Naive thymus-derived CD4-positive, alpha-beta T cell (primary cell): ENCODE data around the gene BUD13. TPM values are rescaled to one million over a fixed set of nuclear protein-coding genes. Genes with fewer than 3 reads are reported as not detected.

Experiments used
- ATAC-seq: fragments of 150-1000 bp; cut with Tn5 transposase; 2 replicates; pipeline ENCODE4 v1.10.0; 2021; ENCODE audit warnings: mild to moderate bottlenecking, moderate library complexity
- CTCF ChIA-PET: fragments of 350-600 bp; sonication (Branson Sonifier 250); formaldehyde crosslinking; loops from one replicate; lab custom pipeline; 2021; ENCODE audit warnings: antibody characterized with exemption; lab: Charles Lee
- POLR2A ChIA-PET: fragments of 350-600 bp; sonication (Branson Sonifier 250); formaldehyde crosslinking; loops from one replicate; lab custom pipeline; 2021; ENCODE audit warnings: antibody characterized with exemption, inconsistent platforms; lab: Charles Lee
- DNase-seq, 9 donors: peaks; one replicate each; pipeline versions ENCODE4 v3.0.0 to v3.0.0-alpha.2; 2020 to 2022; ENCODE audit warnings: mixed read lengths in 1 of 9
- H3K27ac ChIP-seq: one replicate; pipeline ENCODE4 v1.7.0; 2013; ENCODE audit warnings: mild to moderate bottlenecking, low read depth, low read length, moderate library complexity
- H3K27me3 ChIP-seq, 2 donors: one replicate each; pipeline ENCODE4 v1.7.0; 2013; ENCODE audit warnings: low read length in 2 of 2, mild to moderate bottlenecking in 2 of 2, moderate library complexity in 2 of 2; ENCODE audit not compliant: control insufficient read depth in 2 of 2, insufficient read depth in 2 of 2
- H3K36me3 ChIP-seq, 3 experiments: 1 replicate in 2 of 3; 2 replicates in 1 of 3; pipeline ENCODE4 v1.7.0; 2013; ENCODE audit warnings: low read length in 3 of 3, mild to moderate bottlenecking in 3 of 3, moderate library complexity in 1 of 3; ENCODE audit not compliant: insufficient read depth in 3 of 3, control insufficient read depth in 2 of 3
- H3K4me1 ChIP-seq, 2 donors: one replicate each; pipeline ENCODE4 v1.7.0; 2013; ENCODE audit warnings: low read length in 2 of 2, mild to moderate bottlenecking in 2 of 2, moderate library complexity in 1 of 2; ENCODE audit not compliant: control insufficient read depth in 2 of 2, insufficient read depth in 2 of 2
- H3K4me3 ChIP-seq: 2 replicates; pipeline ENCODE4 v1.7.0; 2013; ENCODE audit warnings: mild to moderate bottlenecking, low read length
- H3K9me3 ChIP-seq, 3 experiments: 1 replicate in 2 of 3; 2 replicates in 1 of 3; pipeline ENCODE4 v1.7.0; 2013; ENCODE audit warnings: low read length in 3 of 3; ENCODE audit not compliant: control insufficient read depth in 2 of 3
- H3K27ac Mint-ChIP-seq, 9 donors: one replicate each; pipeline ENCODE4 v1.8.0; 2020 to 2022; ENCODE audit warnings: mixed read lengths in 9 of 9, mild to moderate bottlenecking in 8 of 9, moderate library complexity in 5 of 9, inconsistent platforms in 2 of 9
- H3K27me3 Mint-ChIP-seq, 5 donors: one replicate each; pipeline ENCODE4 v1.8.0; 2021 to 2022; ENCODE audit warnings: mixed read lengths in 5 of 5, mild to moderate bottlenecking in 1 of 5
- H3K36me3 Mint-ChIP-seq, 5 donors: one replicate each; pipeline ENCODE4 v1.8.0; 2020 to 2022; ENCODE audit warnings: mixed read lengths in 5 of 5, mild to moderate bottlenecking in 3 of 5, inconsistent platforms in 1 of 5
- H3K4me1 Mint-ChIP-seq, 7 donors: one replicate each; pipeline ENCODE4 v1.8.0; 2020 to 2022; ENCODE audit warnings: mixed read lengths in 7 of 7, mild to moderate bottlenecking in 3 of 7, inconsistent platforms in 1 of 7
- H3K4me3 Mint-ChIP-seq, 10 donors: one replicate each; pipeline ENCODE4 v1.8.0; 2020 to 2022; ENCODE audit warnings: mild to moderate bottlenecking in 10 of 10, mixed read lengths in 10 of 10, moderate library complexity in 6 of 10, inconsistent platforms in 2 of 10
- H3K9me3 Mint-ChIP-seq, 11 donors: one replicate each; pipeline ENCODE4 v1.8.0; 2020 to 2022; ENCODE audit warnings: mixed read lengths in 11 of 11, mild to moderate bottlenecking in 4 of 11, inconsistent platforms in 1 of 11, moderate library complexity in 1 of 11
- intact Hi-C, 2 donors: fragments of 100-400 bp; cut with micrococcal nuclease; formaldehyde crosslinking; loops; one replicate each; pipeline ENCODE4 v1.15.1; 2023
- polyA plus RNA-seq, 2 donors: library from polyadenylated mRNA; unstranded; fragments of 300-500 nt; fragmentation: Illumina TruSeq; gene quantifications; one replicate each; pipeline ENCODE4 v1.2.3, GENCODE V29; 2021
- total RNA-seq, 6 experiments: library from RNA in 5 of 6; stranded (reverse) in 5 of 6; gene quantifications; 1 replicate in 5 of 6; 2 replicates in 1 of 6; pipeline ENCODE4 v1.2.3 and lab custom pipeline; 2021 to 2026

Gene BUD13
- total and polyA plus RNA-seq, 7 experiments from 2014 or later: 9.4 to 32.0 (median 20.3) TPM

DNA sequence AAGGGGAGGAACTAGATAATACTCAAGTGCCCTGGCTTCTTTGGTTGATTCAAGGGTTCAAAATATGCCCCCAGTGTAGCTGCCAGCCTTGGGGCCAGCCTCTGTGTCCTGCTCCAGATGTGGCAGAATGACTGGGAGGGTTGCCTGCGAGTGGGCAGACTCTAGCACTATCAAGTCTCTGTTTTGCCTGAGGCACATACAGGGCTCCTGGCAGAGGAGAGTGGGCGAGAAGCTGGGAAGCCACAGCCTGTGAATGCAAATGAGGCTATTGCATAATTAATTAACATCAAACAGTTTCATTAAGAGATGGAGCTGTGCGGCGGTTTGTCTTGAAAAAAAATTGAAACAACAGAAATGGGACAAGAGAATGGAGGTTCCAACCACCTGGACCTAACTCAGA, 50.8 kb downstream of the BUD13 start:
- DNase-seq: no peak
- Mint-ChIP-seq H3K27ac (no peak overlapping the region), H3K4me3 (no peak overlapping the region), H3K27me3 (peaks cover 0 to 9% (median 3%) of the 10 kb centered on the region in 5 donors), H3K4me1 (no peaks in the 10 kb centered on the region), H3K9me3 (no peaks in the 10 kb centered on the region), H3K36me3 (no peaks in the 10 kb centered on the region)
- no peaks in the 10 kb centered on the region for H3K4me1 ChIP-seq
- H3K36me3 ChIP-seq: no peaks in the 10 kb centered on the region
- intact Hi-C loops: no loop called here
- no peak overlapping the region for H3K27ac ChIP-seq
- no peak overlapping the region for H3K4me3 ChIP-seq
- ChIA-PET POLR2A (no interaction called here), CTCF (no interaction called here)
- no peak for ATAC-seq
- no peaks in the 10 kb centered on the region for H3K27me3 ChIP-seq
- H3K9me3 ChIP-seq: no peaks in the 10 kb centered on the region

DNA sequence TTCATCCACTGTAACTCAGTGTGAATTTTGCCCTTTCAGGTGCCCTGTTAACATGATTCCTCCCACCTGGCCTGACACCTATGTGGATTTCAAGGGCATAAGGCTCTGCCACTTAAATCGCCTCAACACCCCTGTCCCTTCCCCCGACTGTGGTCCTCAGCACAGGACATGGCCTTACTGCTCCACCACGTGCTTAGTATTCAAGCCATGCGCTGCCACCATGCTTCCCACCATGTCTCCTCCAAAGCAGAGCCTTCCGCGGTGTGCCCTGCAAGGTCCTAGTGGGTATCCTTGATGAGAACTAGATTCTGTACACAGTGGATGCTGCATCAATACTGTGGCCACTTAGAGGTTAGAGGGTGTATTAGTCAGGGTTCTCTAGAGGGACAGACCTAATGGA, 51.9 kb downstream of the BUD13 start:
- H3K27me3 Mint-ChIP-seq: peaks cover 0 to 3% (median 0%) of the 10 kb centered on the region in 5 donors
- CTCF ChIA-PET: no interaction called here
- ATAC-seq: no peak

DNA sequence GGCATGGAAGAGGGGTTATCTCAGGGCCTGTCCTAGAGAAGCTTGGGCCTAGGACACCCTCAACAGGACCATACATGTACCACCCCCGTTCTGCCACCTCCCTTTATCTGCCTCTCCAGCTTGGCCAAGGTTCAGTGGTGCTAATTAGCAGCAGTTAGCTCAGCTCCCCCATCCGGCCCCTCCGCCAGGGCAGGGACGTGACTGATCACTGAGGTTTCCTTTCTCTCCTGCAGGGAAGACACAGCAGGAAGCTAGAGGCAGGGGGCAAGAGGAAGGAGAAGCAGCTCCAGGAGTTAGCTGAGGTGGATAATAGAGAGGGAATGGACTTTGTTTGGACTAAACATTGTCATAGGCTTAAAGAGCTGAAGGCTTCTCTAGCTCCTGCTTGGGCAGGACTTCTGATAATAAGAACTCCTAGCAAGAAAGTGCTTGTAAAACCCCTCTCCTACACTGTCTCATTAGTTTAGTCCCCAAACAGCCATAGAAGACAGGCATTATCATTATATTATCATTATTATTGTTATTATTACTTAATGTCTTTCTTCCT, 53.8 kb downstream of the BUD13 start:
- ChIA-PET POLR2A (no interaction called here), CTCF (no interaction called here)
- H3K36me3 ChIP-seq: no peaks in the 10 kb centered on the region
- no peak overlapping the region for H3K4me3 Mint-ChIP-seq
- H3K36me3 Mint-ChIP-seq: no peaks in the 10 kb centered on the region
- DNase-seq (no peak), ATAC-seq (no peak)
- peaks cover 0 to 10% (median 0%) of the 10 kb centered on the region in 5 donors for H3K27me3 Mint-ChIP-seq
- H3K27ac ChIP-seq: no peak overlapping the region
- no peaks in the 10 kb centered on the region for H3K27me3 ChIP-seq
- H3K9me3 ChIP-seq: no peaks in the 10 kb centered on the region
- no peaks in the 10 kb centered on the region for H3K9me3 Mint-ChIP-seq
- H3K4me1 Mint-ChIP-seq: no peaks in the 10 kb centered on the region
- intact Hi-C loops: no loop called here
- H3K27ac Mint-ChIP-seq: no peak overlapping the region
- H3K4me1 ChIP-seq: no peaks in the 10 kb centered on the region
- no peak overlapping the region for H3K4me3 ChIP-seq

More for the DNA sequence above, 51.9 kb downstream of the BUD13 start:
- no peaks in the 10 kb centered on the region for H3K4me1 ChIP-seq
- intact Hi-C loops: no loop called here
- no peaks in the 10 kb centered on the region for H3K36me3 ChIP-seq
- H3K36me3 Mint-ChIP-seq: no peaks in the 10 kb centered on the region
- POLR2A ChIA-PET: no interaction called here
- H3K4me3 ChIP-seq: no peak overlapping the region
- no peaks in the 10 kb centered on the region for H3K27me3 ChIP-seq
- no peak for DNase-seq
- H3K27ac ChIP-seq: no peak overlapping the region
- H3K9me3 ChIP-seq: no peaks in the 10 kb centered on the region
- H3K4me1 Mint-ChIP-seq: no peaks in the 10 kb centered on the region
- H3K9me3 Mint-ChIP-seq: no peaks in the 10 kb centered on the region
- no peak overlapping the region for H3K27ac Mint-ChIP-seq
- H3K4me3 Mint-ChIP-seq: no peak overlapping the region

DNA sequence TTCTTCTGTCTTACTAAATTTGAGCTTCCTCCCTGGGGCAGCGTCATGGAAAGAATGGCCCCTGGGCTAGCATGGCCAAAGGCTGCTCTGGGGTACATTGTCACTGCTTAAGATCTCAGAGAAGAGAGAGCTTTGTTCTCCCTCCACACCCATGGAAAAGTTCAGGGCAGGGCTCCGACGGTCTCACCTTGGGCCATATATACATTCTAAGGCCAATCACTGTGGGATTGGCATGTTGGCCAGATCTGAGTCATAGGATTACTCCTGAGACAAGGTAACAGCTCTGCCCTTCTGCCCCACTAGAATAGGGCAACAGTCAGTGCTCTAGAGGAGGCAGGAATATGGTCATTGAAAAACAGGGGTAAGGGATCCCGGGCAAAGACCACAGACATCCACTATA, 56.2 kb downstream of the BUD13 start:
- H3K27ac ChIP-seq: no peak overlapping the region
- Mint-ChIP-seq H3K4me1 (no peaks in the 10 kb centered on the region), H3K9me3 (no peaks in the 10 kb centered on the region), H3K4me3 (no peak overlapping the region), H3K27ac (no peak overlapping the region), H3K36me3 (no peaks in the 10 kb centered on the region), H3K27me3 (peaks cover 2 to 18% (median 4%) of the 10 kb centered on the region in 5 donors)
- H3K36me3 ChIP-seq: no peaks in the 10 kb centered on the region
- CTCF ChIA-PET: no interaction called here
- no peak overlapping the region for H3K4me3 ChIP-seq
- no peaks in the 10 kb centered on the region for H3K9me3 ChIP-seq
- ATAC-seq (no peak), DNase-seq (no peak)
- POLR2A ChIA-PET: no interaction called here
- intact Hi-C loops: no loop called here
- H3K4me1 ChIP-seq: no peaks in the 10 kb centered on the region
- H3K27me3 ChIP-seq: no peaks in the 10 kb centered on the region

DNA sequence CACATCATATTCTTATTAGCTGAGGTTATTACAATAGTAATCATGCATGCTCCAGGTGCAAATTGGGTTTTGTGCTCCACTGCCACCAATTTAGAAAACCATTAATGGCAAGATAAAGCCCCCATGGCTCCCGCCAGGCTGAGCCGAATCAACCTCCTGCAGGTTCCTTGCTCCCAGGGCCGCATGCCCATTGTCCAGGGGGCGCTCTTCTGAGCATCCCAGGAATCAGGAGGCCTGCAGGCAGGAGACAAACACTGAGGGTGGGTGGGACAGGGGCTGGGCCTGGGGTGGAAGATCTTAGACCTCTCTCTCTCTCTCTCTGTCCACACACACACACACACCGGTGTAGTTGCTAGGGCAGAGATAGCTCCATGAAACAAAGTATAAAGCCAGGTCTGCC, 57.4 kb downstream of the BUD13 start:
- no peaks in the 10 kb centered on the region for H3K36me3 Mint-ChIP-seq
- Histone ChIP-seq H3K9me3 (no peaks in the 10 kb centered on the region), H3K4me1 (no peaks in the 10 kb centered on the region), H3K27me3 (no peaks in the 10 kb centered on the region), H3K27ac (no peak overlapping the region), H3K4me3 (no peak overlapping the region), H3K36me3 (no peaks in the 10 kb centered on the region)
- no peak overlapping the region for H3K4me3 Mint-ChIP-seq
- H3K27me3 Mint-ChIP-seq: peaks cover 5 to 22% (median 10%) of the 10 kb centered on the region in 5 donors
- intact Hi-C loops: no loop called here
- H3K9me3 Mint-ChIP-seq: no peaks in the 10 kb centered on the region
- POLR2A ChIA-PET: no interaction called here
- no peaks in the 10 kb centered on the region for H3K4me1 Mint-ChIP-seq
- no peak for DNase-seq
- CTCF ChIA-PET: no interaction called here
- H3K27ac Mint-ChIP-seq: no peak overlapping the region
- no peak for ATAC-seq

DNA sequence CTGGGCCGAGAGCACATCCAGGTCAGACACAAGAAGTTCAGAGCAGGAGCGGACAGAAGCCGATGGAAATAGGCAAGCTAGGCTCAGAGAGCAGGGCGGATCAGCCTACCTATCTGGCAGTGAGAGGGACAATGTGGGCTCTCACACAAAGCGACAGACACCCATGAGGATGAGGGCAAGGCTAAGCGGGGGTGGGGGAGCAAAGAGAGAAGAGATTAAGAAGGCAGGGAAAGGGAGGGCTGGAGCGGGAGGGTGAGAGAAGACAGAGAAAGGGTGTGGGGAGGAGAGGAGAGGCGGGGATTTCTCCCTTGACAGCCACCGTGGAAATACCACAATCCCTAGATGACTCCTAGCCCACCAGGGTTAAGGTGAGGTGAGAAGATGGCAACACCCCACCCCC, 57.9 kb downstream of the BUD13 start:
- no peak for ATAC-seq
- Mint-ChIP-seq H3K36me3 (no peaks in the 10 kb centered on the region), H3K4me1 (no peaks in the 10 kb centered on the region), H3K9me3 (no peaks in the 10 kb centered on the region), H3K27me3 (peaks cover 8 to 24% (median 12%) of the 10 kb centered on the region in 5 donors), H3K27ac (no peak overlapping the region), H3K4me3 (no peak overlapping the region)
- no peak overlapping the region for H3K4me3 ChIP-seq
- ChIA-PET POLR2A (no interaction called here), CTCF (no interaction called here)
- no peaks in the 10 kb centered on the region for H3K9me3 ChIP-seq
- H3K36me3 ChIP-seq: no peaks in the 10 kb centered on the region
- no peak overlapping the region for H3K27ac ChIP-seq
- no peak for DNase-seq
- intact Hi-C loops: no loop called here
- H3K4me1 ChIP-seq: no peaks in the 10 kb centered on the region
- H3K27me3 ChIP-seq: no peaks in the 10 kb centered on the region

DNA sequence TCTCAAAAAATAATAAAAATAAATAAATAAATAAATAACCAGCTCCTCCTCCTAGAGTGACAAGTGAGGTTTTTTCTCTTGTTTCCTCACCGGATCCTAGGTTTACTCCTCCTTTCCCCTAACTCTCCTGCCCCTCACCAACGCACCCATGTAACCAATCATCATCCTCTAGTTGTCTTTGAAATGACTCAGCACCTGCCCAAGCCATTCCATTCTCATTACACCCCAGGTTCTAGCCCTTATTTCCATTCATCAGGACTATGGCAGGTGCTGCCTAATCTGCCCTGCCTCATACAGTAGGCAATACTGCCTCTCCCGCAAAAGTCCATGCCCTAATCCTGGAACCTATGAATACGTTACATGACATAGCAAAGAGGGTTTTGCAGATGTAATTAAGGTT, 60.4 kb downstream of the BUD13 start:
- Histone ChIP-seq H3K27me3 (no peaks in the 10 kb centered on the region), H3K36me3 (no peaks in the 10 kb centered on the region), H3K4me3 (no peak overlapping the region), H3K27ac (no peak overlapping the region), H3K4me1 (no peaks in the 10 kb centered on the region), H3K9me3 (no peaks in the 10 kb centered on the region)
- no peaks in the 10 kb centered on the region for H3K36me3 Mint-ChIP-seq
- H3K27me3 Mint-ChIP-seq: peaks cover 17 to 35% (median 19%) of the 10 kb centered on the region in 5 donors
- no peak overlapping the region for H3K27ac Mint-ChIP-seq
- no peak overlapping the region for H3K4me3 Mint-ChIP-seq
- H3K4me1 Mint-ChIP-seq: no peaks in the 10 kb centered on the region
- intact Hi-C loops: no loop called here
- ATAC-seq (no peak), DNase-seq (no peak)
- ChIA-PET CTCF (no interaction called here), POLR2A (no interaction called here)
- H3K9me3 Mint-ChIP-seq: no peaks in the 10 kb centered on the region
